OCI-LY1 (cell line): ENCODE data around the gene ST6GALNAC3.

Experiments used
- EZH2 ChIP-seq: fragments of 200-600 bp; sonication (generic), shearing (Covaris generic); IDR thresholded peaks from 2 replicates; pipeline ENCODE4 v1.8.0; 2017; ENCODE audit warnings: borderline replicate concordance, mixed run types, mild to moderate bottlenecking, antibody characterized with exemption, low read length, moderate library complexity, mixed read lengths
- TF ChIP-seq, protein P1 (sequence below): fragments of 200-600 bp; sonication (generic), shearing (Covaris generic); IDR thresholded peaks from 2 replicates; pipeline ENCODE4 v1.5.1; 2017; ENCODE audit warnings: mild to moderate bottlenecking, antibody characterized with exemption, low read length, moderate library complexity, mixed read lengths

DNA sequence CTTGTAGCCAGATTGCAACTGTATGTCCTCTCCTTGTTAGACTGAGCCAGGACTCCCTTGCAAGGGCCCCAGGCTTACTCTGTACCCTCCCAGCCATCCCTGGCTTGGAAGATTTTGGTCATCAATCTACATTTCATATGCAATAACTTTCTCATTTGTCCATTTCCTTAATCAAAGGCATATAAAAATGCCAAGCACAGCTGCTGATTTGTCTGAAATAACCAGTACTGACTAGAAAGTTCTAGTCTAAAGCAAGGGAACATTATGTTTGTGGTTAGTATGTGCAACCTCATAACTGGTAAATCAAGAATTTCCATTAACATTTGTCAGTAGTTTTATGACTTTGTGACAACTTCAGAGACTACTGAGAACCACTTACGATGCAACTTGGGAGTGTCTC is 370.2 kb downstream of the ST6GALNAC3 start:
- TF ChIP-seq, protein P1, sequence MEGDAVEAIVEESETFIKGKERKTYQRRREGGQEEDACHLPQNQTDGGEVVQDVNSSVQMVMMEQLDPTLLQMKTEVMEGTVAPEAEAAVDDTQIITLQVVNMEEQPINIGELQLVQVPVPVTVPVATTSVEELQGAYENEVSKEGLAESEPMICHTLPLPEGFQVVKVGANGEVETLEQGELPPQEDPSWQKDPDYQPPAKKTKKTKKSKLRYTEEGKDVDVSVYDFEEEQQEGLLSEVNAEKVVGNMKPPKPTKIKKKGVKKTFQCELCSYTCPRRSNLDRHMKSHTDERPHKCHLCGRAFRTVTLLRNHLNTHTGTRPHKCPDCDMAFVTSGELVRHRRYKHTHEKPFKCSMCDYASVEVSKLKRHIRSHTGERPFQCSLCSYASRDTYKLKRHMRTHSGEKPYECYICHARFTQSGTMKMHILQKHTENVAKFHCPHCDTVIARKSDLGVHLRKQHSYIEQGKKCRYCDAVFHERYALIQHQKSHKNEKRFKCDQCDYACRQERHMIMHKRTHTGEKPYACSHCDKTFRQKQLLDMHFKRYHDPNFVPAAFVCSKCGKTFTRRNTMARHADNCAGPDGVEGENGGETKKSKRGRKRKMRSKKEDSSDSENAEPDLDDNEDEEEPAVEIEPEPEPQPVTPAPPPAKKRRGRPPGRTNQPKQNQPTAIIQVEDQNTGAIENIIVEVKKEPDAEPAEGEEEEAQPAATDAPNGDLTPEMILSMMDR: no peak
- TF ChIP-seq EZH2: no peak
